ENCODE measurements around the gene PADI2.

The PADI2 gene

DNA sequence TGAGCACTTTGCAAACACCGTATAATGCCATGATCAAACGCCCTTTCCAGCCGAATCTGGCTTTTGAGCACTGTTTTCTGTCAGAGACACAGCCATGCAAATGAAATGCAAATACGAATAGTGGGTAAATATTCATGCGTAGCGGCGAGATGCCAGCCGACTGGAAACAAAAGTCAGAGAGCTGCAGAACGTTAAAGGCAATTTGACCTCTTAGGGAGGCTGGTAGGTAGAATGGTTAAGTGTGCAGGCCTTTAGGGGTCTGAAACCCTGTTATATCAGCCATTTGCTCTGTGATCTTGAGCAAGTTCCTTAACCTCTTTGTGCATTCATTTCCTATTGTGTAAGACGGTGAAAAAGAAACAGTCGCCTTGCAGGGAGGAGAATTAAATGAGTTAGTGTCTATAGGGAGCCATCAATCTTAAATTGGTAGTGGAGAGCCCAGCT is 58.9 kb downstream of the PADI2 start:
- H3K4me2 ChIP-seq (ENCODE audit: low read length, poor library complexity, severe bottlenecking), result no peak overlapping the region
- H3K79me1 ChIP-seq (replicated peaks; ENCODE audit: low read length, poor library complexity, severe bottlenecking), result no peaks in the 10 kb centered on the region
- no peak overlapping the region for H2AFZ ChIP-seq (ENCODE audit: low read depth, low read length)
- no peak overlapping the region for H3K14ac ChIP-seq (ENCODE audit: low read length in 2 of 2)
- no peak overlapping the region for H3K4ac ChIP-seq (ENCODE audit: low read depth in 1 of 2, low read length in 2 of 2)
- H4K8ac ChIP-seq (ENCODE audit: low read length), result no peak overlapping the region
- no peak overlapping the region for H3K18ac ChIP-seq (ENCODE audit: low read depth in 1 of 2, low read length in 2 of 2)
- no peak overlapping the region for H3K4me3 ChIP-seq (ENCODE audit: insufficient read depth in 1 of 2, low read depth in 1 of 2, low read length in 2 of 2)
- no peak overlapping the region for H2BK12ac ChIP-seq (ENCODE audit: low read length in 2 of 2)
- H2BK15ac ChIP-seq (ENCODE audit: low read depth, poor library complexity, severe bottlenecking), result no peak overlapping the region
- no peak overlapping the region for H2BK5ac ChIP-seq (ENCODE audit: low read depth, low read length, poor library complexity, severe bottlenecking)
- H3K36me3 ChIP-seq (ENCODE audit: control insufficient read depth in 1 of 2, insufficient read depth in 2 of 2, low read depth in 1 of 2, low read length in 2 of 2), result no peaks in the 10 kb centered on the region
- 60% methylated on average over 11 of the region's 11 CpGs for WGBS
- no peak for DNase-seq
- H3K27me3 ChIP-seq (ENCODE audit: control insufficient read depth in 1 of 2, insufficient read depth in 1 of 2, low read length in 2 of 2), result peaks cover 0 to 27% of the 10 kb centered on the region in 2 experiments
- no peak overlapping the region for H4K91ac ChIP-seq (ENCODE audit: low read length)
- H3K9me3 ChIP-seq (ENCODE audit: control insufficient read depth, low read length), result peaks cover 5% of the 10 kb centered on the region
- H3K9ac ChIP-seq (ENCODE audit: low read length), result no peak overlapping the region
- H3K4me1 ChIP-seq (ENCODE audit: control insufficient read depth, insufficient read depth, low read depth, low read length), result peaks cover 4% of the 10 kb centered on the region
- no peak overlapping the region for H2BK120ac ChIP-seq (ENCODE audit: low read depth, low read length)
- H2AK5ac ChIP-seq (ENCODE audit: low read length, severe bottlenecking), result no peak overlapping the region
- H3K27ac ChIP-seq (ENCODE audit: low read length, poor library complexity, severe bottlenecking), result no peak overlapping the region
- no peak overlapping the region for H3K23ac ChIP-seq (ENCODE audit: low read length in 2 of 2)

DNA sequence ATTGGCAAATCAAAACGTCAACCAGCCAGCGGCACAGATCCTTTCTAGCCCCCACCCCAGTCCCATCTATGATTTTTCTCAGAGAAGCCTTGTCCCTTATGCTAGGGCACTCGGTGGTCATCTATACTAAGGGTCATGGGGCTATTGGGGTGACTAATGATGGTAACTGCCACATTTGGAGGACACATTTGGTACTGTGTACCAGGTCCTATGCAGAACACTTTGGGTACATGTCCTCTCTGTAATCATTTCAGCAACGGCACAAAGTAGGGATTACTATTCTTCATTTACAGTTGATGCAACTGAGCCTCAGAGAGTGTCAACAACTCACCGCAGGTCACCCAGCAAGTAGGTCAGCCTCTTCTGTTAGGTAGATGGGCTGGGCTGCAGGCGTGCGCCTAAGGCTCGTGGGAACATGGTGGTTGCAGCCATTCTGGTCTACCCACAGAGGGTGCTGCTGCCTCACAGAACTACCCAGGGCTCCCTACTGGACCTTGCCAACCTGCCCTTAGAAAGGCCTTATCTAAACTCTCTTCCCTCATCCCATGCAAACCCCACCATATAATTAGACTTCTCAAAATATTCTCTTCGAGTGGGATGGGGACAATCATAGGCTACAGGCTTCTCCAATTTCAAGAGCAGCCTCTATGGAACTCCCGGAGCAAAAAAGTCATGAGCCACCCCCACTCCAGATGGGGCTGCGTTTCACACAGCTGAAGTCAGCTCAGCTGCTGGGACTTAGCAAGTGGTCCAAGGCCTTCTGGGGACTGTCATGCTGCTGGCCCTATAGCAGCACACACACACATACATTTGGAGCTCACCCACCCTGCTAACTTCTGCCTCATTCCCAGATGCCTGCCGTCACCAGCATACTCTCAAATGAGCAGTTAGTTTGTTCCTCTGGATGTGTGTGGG is 59.6 kb downstream of the PADI2 start:
- H3K4ac ChIP-seq (ENCODE audit: low read depth in 1 of 2, low read length in 2 of 2), result no peak overlapping the region
- H2AFZ ChIP-seq (ENCODE audit: low read depth, low read length), result no peak overlapping the region
- peaks cover 4% of the 10 kb centered on the region for H3K4me1 ChIP-seq (ENCODE audit: control insufficient read depth, insufficient read depth, low read depth, low read length)
- no peak overlapping the region for H2BK12ac ChIP-seq (ENCODE audit: low read length in 2 of 2)
- no peak overlapping the region for H3K4me3 ChIP-seq (ENCODE audit: insufficient read depth in 1 of 2, low read depth in 1 of 2, low read length in 2 of 2)
- no peak overlapping the region for H3K18ac ChIP-seq (ENCODE audit: low read depth in 1 of 2, low read length in 2 of 2)
- H2BK5ac ChIP-seq (ENCODE audit: low read depth, low read length, poor library complexity, severe bottlenecking), result no peak overlapping the region
- WGBS, result 43% methylated on average over 12 of the region's 12 CpGs
- no peak overlapping the region for H2BK15ac ChIP-seq (ENCODE audit: low read depth, poor library complexity, severe bottlenecking)
- no peak overlapping the region for H4K8ac ChIP-seq (ENCODE audit: low read length)
- no peaks in the 10 kb centered on the region for H3K36me3 ChIP-seq (ENCODE audit: control insufficient read depth in 1 of 2, insufficient read depth in 2 of 2, low read depth in 1 of 2, low read length in 2 of 2)
- no peak overlapping the region for H2BK120ac ChIP-seq (ENCODE audit: low read depth, low read length)
- no peaks in the 10 kb centered on the region for H3K9me3 ChIP-seq (ENCODE audit: control insufficient read depth, low read length)
- H3K27ac ChIP-seq (ENCODE audit: low read length, poor library complexity, severe bottlenecking), result no peak overlapping the region
- H3K4me2 ChIP-seq (ENCODE audit: low read length, poor library complexity, severe bottlenecking), result no peak overlapping the region
- H3K9ac ChIP-seq (ENCODE audit: low read length), result no peak overlapping the region
- no peak overlapping the region for H2AK5ac ChIP-seq (ENCODE audit: low read length, severe bottlenecking)
- no peak overlapping the region for H4K91ac ChIP-seq (ENCODE audit: low read length)
- no peak overlapping the region for H3K23ac ChIP-seq (ENCODE audit: low read length in 2 of 2)
- no peak overlapping the region for H3K14ac ChIP-seq (ENCODE audit: low read length in 2 of 2)
- H3K27me3 ChIP-seq (ENCODE audit: control insufficient read depth in 1 of 2, insufficient read depth in 1 of 2, low read length in 2 of 2), result peaks cover 0 to 27% of the 10 kb centered on the region in 2 experiments
- no peaks in the 10 kb centered on the region for H3K79me1 ChIP-seq (replicated peaks; ENCODE audit: low read length, poor library complexity, severe bottlenecking)
- peak; percentile 74 for DNase-seq

DNA sequence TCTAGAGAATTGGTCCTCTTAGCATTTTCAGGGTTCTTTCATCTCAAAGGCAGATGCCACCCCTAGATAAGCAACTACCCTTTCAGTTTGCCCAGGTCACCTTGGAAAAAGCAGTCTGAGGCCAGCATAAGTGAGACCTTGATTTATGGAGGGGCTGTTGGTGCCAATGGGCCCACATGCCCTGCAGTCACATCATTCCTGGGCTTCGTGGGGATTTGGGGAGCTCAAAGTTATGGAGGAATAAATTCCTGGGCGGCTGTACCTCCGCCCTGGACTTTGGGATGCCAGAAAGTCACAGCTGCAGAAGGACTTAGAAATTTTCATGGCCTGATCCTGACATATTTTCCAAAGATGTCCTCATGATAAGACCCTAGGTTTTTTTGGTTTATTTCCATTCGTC is 62.7 kb downstream of the PADI2 start:
- Histone ChIP-seq H3K79me1 (replicated peaks; ENCODE audit: low read length, poor library complexity, severe bottlenecking) (no peaks in the 10 kb centered on the region), H2BK15ac (ENCODE audit: low read depth, poor library complexity, severe bottlenecking) (no peak overlapping the region), H3K27me3 (ENCODE audit: control insufficient read depth in 1 of 2, insufficient read depth in 1 of 2, low read length in 2 of 2) (peaks cover 0 to 22% of the 10 kb centered on the region in 2 experiments), H3K27ac (ENCODE audit: low read length, poor library complexity, severe bottlenecking) (no peak overlapping the region), H3K14ac (ENCODE audit: low read length in 2 of 2) (no peak overlapping the region), H3K18ac (ENCODE audit: low read depth in 1 of 2, low read length in 2 of 2) (no peak overlapping the region), H2AK5ac (ENCODE audit: low read length, severe bottlenecking) (no peak overlapping the region), H3K36me3 (ENCODE audit: control insufficient read depth in 1 of 2, insufficient read depth in 2 of 2, low read depth in 1 of 2, low read length in 2 of 2) (peaks cover 0 to 4% of the 10 kb centered on the region in 2 experiments), H4K8ac (ENCODE audit: low read length) (no peak overlapping the region), H3K23ac (ENCODE audit: low read length in 2 of 2) (no peak overlapping the region), H3K4ac (ENCODE audit: low read depth in 1 of 2, low read length in 2 of 2) (no peak overlapping the region), H3K9ac (ENCODE audit: low read length) (no peak overlapping the region), H3K4me1 (ENCODE audit: control insufficient read depth, insufficient read depth, low read depth, low read length) (peaks cover 1% of the 10 kb centered on the region), H2AFZ (ENCODE audit: low read depth, low read length) (no peak overlapping the region), H2BK12ac (ENCODE audit: low read length in 2 of 2) (no peak overlapping the region), H3K4me2 (ENCODE audit: low read length, poor library complexity, severe bottlenecking) (no peak overlapping the region), H3K9me3 (ENCODE audit: control insufficient read depth, low read length) (no peaks in the 10 kb centered on the region), H3K4me3 (ENCODE audit: insufficient read depth in 1 of 2, low read depth in 1 of 2, low read length in 2 of 2) (no peak overlapping the region), H4K91ac (ENCODE audit: low read length) (no peak overlapping the region), H2BK120ac (ENCODE audit: low read depth, low read length) (no peak overlapping the region), H2BK5ac (ENCODE audit: low read depth, low read length, poor library complexity, severe bottlenecking) (no peak overlapping the region)
- no peak for DNase-seq
- WGBS, result 70% methylated on average over 4 of the region's 4 CpGs

DNA sequence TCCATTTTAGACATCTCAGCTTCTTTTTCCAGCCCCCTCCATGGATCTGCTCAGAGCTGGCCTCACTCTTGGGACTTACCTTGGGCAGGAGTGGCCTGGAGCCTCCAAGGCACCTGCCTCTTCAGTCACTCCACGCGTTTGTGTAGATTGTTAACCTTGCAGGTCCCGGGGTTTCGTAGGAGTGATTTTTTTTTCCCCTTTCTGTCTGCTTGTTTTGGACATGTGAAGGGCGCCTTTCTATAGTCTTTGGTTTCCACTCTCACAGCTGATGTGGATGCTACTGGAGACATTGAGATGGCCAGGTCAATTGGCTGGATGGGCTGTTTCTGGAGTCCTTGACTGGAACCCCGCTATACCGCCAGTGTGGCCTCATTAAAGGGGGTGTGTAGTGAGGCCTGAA is 63.5 kb downstream of the PADI2 start:
- Histone ChIP-seq H3K4ac (ENCODE audit: low read depth in 1 of 2, low read length in 2 of 2) (peak overlapping the region in 1 of 2 experiments; percentile 10), H2AK5ac (ENCODE audit: low read length, severe bottlenecking) (no peak overlapping the region), H3K14ac (ENCODE audit: low read length in 2 of 2) (no peak overlapping the region), H3K4me2 (ENCODE audit: low read length, poor library complexity, severe bottlenecking) (no peak overlapping the region), H3K23ac (ENCODE audit: low read length in 2 of 2) (no peak overlapping the region), H3K27ac (ENCODE audit: low read length, poor library complexity, severe bottlenecking) (no peak overlapping the region), H4K91ac (ENCODE audit: low read length) (no peak overlapping the region), H3K27me3 (ENCODE audit: control insufficient read depth in 1 of 2, insufficient read depth in 1 of 2, low read length in 2 of 2) (peaks cover 0 to 22% of the 10 kb centered on the region in 2 experiments), H3K9ac (ENCODE audit: low read length) (no peak overlapping the region), H3K79me1 (replicated peaks; ENCODE audit: low read length, poor library complexity, severe bottlenecking) (no peaks in the 10 kb centered on the region), H2BK15ac (ENCODE audit: low read depth, poor library complexity, severe bottlenecking) (no peak overlapping the region), H2BK120ac (ENCODE audit: low read depth, low read length) (no peak overlapping the region), H2AFZ (ENCODE audit: low read depth, low read length) (no peak overlapping the region), H4K8ac (ENCODE audit: low read length) (no peak overlapping the region), H3K4me3 (ENCODE audit: insufficient read depth in 1 of 2, low read depth in 1 of 2, low read length in 2 of 2) (no peak overlapping the region), H2BK12ac (ENCODE audit: low read length in 2 of 2) (no peak overlapping the region), H3K36me3 (ENCODE audit: control insufficient read depth in 1 of 2, insufficient read depth in 2 of 2, low read depth in 1 of 2, low read length in 2 of 2) (peaks cover 0 to 11% of the 10 kb centered on the region in 2 experiments), H3K4me1 (ENCODE audit: control insufficient read depth, insufficient read depth, low read depth, low read length) (peaks cover 1% of the 10 kb centered on the region), H3K9me3 (ENCODE audit: control insufficient read depth, low read length) (no peaks in the 10 kb centered on the region), H3K18ac (ENCODE audit: low read depth in 1 of 2, low read length in 2 of 2) (no peak overlapping the region), H2BK5ac (ENCODE audit: low read depth, low read length, poor library complexity, severe bottlenecking) (no peak overlapping the region)
- WGBS, result 96% methylated on average over 7 of the region's 7 CpGs
- no peak for DNase-seq

Data from mesenchymal stem cell (in vitro differentiated cells and primary cell).